B cell (primary cell): Measurements from ENCODE around the gene CDC5L. TPM values are rescaled to one million over a fixed set of nuclear protein-coding genes. Genes with fewer than 3 reads are reported as not detected.

Experiments
- ATAC-seq: fragments of 200-7000 bp; cut with Tn5 transposase; one replicate; pipeline ENCODE4 v1.10.0; 2021; ENCODE audit warnings: low read depth, mild to moderate bottlenecking, moderate number of reproducible peaks, moderate library complexity
- CTCF ChIA-PET: fragments of 350-600 bp; sonication (Branson Sonifier 250); formaldehyde crosslinking; loops from one replicate; lab custom pipeline; 2021; ENCODE audit warnings: antibody characterized with exemption, inconsistent platforms; lab: Charles Lee
- POLR2A ChIA-PET: fragments of 350-600 bp; sonication (Branson Sonifier 250); formaldehyde crosslinking; loops from one replicate; lab custom pipeline; 2021; ENCODE audit warnings: antibody characterized with exemption; lab: Charles Lee
- DNase-seq: peaks from one replicate; pipeline ENCODE4 v3.0.0; 2013
- H2AFZ ChIP-seq: 2 replicates; pipeline ENCODE4 v1.6.1; 2012; ENCODE audit warnings: mild to moderate bottlenecking, low read depth, low read length; ENCODE audit not compliant: insufficient read depth, poor library complexity, severe bottlenecking
- H3K27ac ChIP-seq, 2 donors: 1 replicate in 1 of 2; 2 replicates in 1 of 2; pipeline ENCODE4 v1.5.1; 2012 to 2013; ENCODE audit warnings: low read length in 2 of 2, mild to moderate bottlenecking in 2 of 2, moderate library complexity in 1 of 2
- H3K27me3 ChIP-seq, 4 experiments: fragments of 200-600 bp in 1 of 4; sonication (generic) in 1 of 4; replicated peaks in 1 of 4; 1 replicate in 2 of 4; 2 replicates in 2 of 4; pipeline versions ENCODE4 v1.6.1 to v1.7.0; 2013 to 2016; ENCODE audit warnings: low read length in 3 of 4, mild to moderate bottlenecking in 2 of 4, mixed read lengths in 1 of 4, moderate library complexity in 1 of 4; ENCODE audit not compliant: insufficient read depth in 4 of 4, control insufficient read depth in 3 of 4; ENCODE audit errors: control extremely low read depth in 1 of 4
- H3K36me3 ChIP-seq, 2 experiments: replicated peaks in 1 of 2; 1 replicate in 1 of 2; 2 replicates in 1 of 2; pipeline versions ENCODE4 v1.6.1 to v1.7.1; 2013; ENCODE audit warnings: low read length in 1 of 2; ENCODE audit not compliant: insufficient read depth in 2 of 2, control insufficient read depth in 1 of 2; ENCODE audit errors: control extremely low read depth in 1 of 2, extremely low read depth in 1 of 2
- H3K4me1 ChIP-seq, 2 donors: fragments of 200-600 bp in 1 of 2; sonication (generic) in 1 of 2; 1 replicate in 1 of 2; 2 replicates in 1 of 2; pipeline versions ENCODE4 v1.5.1 to v1.6.1; 2013 to 2017; ENCODE audit warnings: low read length in 2 of 2; ENCODE audit not compliant: control insufficient read depth in 2 of 2, insufficient read depth in 2 of 2
- H3K4me2 ChIP-seq: replicated peaks from 2 replicates; pipeline ENCODE3; 2012; ENCODE audit warnings: mild to moderate bottlenecking, low read depth, low read length; ENCODE audit not compliant: poor library complexity, severe bottlenecking
- H3K4me3 ChIP-seq, 5 experiments: fragments of 200-600 bp in 1 of 5; sonication (generic) in 1 of 5; 1 replicate in 3 of 5; 2 replicates in 2 of 5; pipeline versions ENCODE4 v1.5.1 to v1.7.0; 2011 to 2016; ENCODE audit warnings: low read length in 4 of 5, mild to moderate bottlenecking in 4 of 5, low read depth in 2 of 5, control low read depth in 1 of 5, moderate library complexity in 1 of 5; ENCODE audit not compliant: insufficient read depth in 1 of 5; ENCODE audit errors: control extremely low read depth in 1 of 5, extremely low read depth in 1 of 5
- H3K79me2 ChIP-seq: fragments of 200-600 bp; sonication (generic); one replicate; pipeline ENCODE4 v1.6.0; 2016; ENCODE audit warnings: low read length; ENCODE audit not compliant: control insufficient read depth, insufficient read depth
- H3K9ac ChIP-seq: fragments of 200-600 bp; sonication (generic); 2 replicates; pipeline ENCODE4 v1.6.1; 2017; ENCODE audit warnings: mild to moderate bottlenecking, low read length, moderate library complexity
- H3K9me3 ChIP-seq, 3 donors: one replicate each; pipeline versions ENCODE4 v1.6.1 to v1.7.1; 2013; ENCODE audit warnings: low read length in 2 of 3; ENCODE audit not compliant: control insufficient read depth in 2 of 3, insufficient read depth in 1 of 3; ENCODE audit errors: control extremely low read depth in 1 of 3
- H4K20me1 ChIP-seq: 2 replicates; pipeline ENCODE4 v1.6.0; 2012; ENCODE audit warnings: mild to moderate bottlenecking, low read length; ENCODE audit not compliant: insufficient read depth, control insufficient read depth, poor library complexity, severe bottlenecking
- H3K27ac Mint-ChIP-seq: one replicate; pipeline ENCODE4 v1.8.0; 2021; ENCODE audit warnings: mixed read lengths
- H3K27me3 Mint-ChIP-seq: one replicate; pipeline ENCODE4 v1.8.0; 2021; ENCODE audit warnings: mixed read lengths
- H3K4me1 Mint-ChIP-seq: one replicate; pipeline ENCODE4 v1.8.0; 2021; ENCODE audit warnings: mixed read lengths
- H3K4me3 Mint-ChIP-seq: one replicate; pipeline ENCODE4 v1.8.0; 2021; ENCODE audit warnings: mixed read lengths
- H3K9me3 Mint-ChIP-seq: one replicate; pipeline ENCODE4 v1.8.0; 2022; ENCODE audit warnings: mixed read lengths; ENCODE audit not compliant: insufficient read depth
- EZH2 ChIP-seq: IDR thresholded peaks from 2 replicates; pipeline ENCODE4 v1.6.1; 2012; ENCODE audit warnings: borderline replicate concordance, low read depth, mild to moderate bottlenecking, moderate library complexity, low read length; ENCODE audit not compliant: insufficient read depth, poor library complexity, severe bottlenecking
- WGBS: methylation state at CpG from one replicate; pipeline ENCODE4 v1.1.5; 2013; ENCODE audit warnings: missing lambda C conversion rate; ENCODE audit not compliant: insufficient coverage; 5-methylcytosine and 5-hydroxymethylcytosine counted together
- intact Hi-C: fragments of 100-400 bp; cut with micrococcal nuclease; formaldehyde crosslinking; loops from one replicate; pipeline ENCODE4 v1.10.0; 2022
- polyA plus RNA-seq: library from polyadenylated mRNA; depleted of rRNA; stranded (reverse); fragments of >200 nt; gene quantifications from 2 replicates; pipeline ENCODE4 v1.2.3, GENCODE V29; 2012
- total RNA-seq, 2 donors: library from RNA; stranded (reverse); fragments of 120-200 nt in 1 of 2; gene quantifications; 1 replicate in 1 of 2; 2 replicates in 1 of 2; pipeline versions ENCODE4 v1.2.3 to v1.2.4, GENCODE V29; 2013 to 2022
- TF ChIP-seq, protein P1 (sequence below): fragments of 200-600 bp; IDR thresholded peaks from one replicate; pipeline ENCODE4 v1.8.0; 2022; ENCODE audit warnings: antibody characterized with exemption, mild to moderate bottlenecking

CDC5L gene
- total and polyA plus RNA-seq, 2 donors (not counting 1 experiment from before 2014, with no cell fraction given): 4.1 to 22.2 TPM

DNA sequence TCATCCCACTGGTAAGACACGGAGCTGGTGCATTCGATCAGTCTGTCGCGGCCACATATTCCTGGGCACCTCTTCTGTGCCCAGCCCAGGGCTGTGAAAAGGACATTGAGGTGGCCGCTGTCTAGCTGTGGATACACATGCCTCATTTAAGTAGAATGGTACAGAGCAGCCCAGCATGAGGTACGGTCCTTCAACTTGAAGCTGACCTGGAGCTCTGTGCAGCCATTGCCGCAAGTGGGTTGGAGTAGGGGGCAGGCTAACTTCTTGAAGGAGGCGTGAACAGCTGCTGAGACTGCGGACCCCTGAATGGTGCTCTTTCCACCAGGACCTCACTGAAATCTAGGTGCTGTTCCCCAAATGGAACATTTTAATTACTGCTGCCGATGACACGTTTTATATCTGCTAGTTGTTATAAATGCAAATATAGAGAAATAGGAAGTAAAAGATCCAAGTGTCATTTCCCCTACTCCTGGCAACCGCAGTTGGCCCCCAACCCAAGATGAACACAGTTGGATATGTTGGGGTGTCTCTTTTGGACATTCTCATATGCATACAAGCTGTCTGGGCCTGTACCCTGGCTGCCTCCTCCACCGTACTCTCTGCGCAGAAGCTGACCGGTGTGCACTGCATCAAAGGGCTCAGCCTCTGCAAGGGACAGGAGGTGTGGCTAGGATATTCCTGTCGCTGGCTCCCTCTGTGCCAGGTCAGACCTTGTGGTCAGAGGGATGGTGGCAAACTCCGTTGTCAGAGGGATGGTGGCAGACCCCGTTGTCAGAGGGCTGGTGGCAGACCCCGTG, 86.1 kb downstream of the CDC5L start:
- Mint-ChIP-seq H3K27me3 (peaks cover 16% of the 10 kb centered on the region), H3K27ac (no peak overlapping the region), H3K4me1 (no peaks in the 10 kb centered on the region), H3K9me3 (no peaks in the 10 kb centered on the region), H3K4me3 (no peak overlapping the region)
- ChIA-PET CTCF (interaction anchor here (2.1 kb wide), 1 partner anchor 13 kb away, joined by 4 read pairs; no protein-coding TSS in a partner anchor), POLR2A (no interaction called here)
- Histone ChIP-seq H3K79me2 (no peaks in the 10 kb centered on the region), H3K27me3 (peaks cover 0 to 9% (median 0%) of the 10 kb centered on the region in 4 experiments), H3K4me3 (no peak overlapping the region), H3K4me2 (no peak overlapping the region), H3K36me3 (no peaks in the 10 kb centered on the region), H2AFZ (no peak overlapping the region), H3K9ac (no peak overlapping the region), H4K20me1 (no peaks in the 10 kb centered on the region), H3K27ac (no peak overlapping the region), H3K9me3 (no peaks in the 10 kb centered on the region), H3K4me1 (peaks cover 0 to 6% of the 10 kb centered on the region in 2 donors)
- 83% methylated on average over 13 of the region's 19 CpGs for WGBS
- no peak for DNase-seq
- intact Hi-C loops: no loop called here
- ATAC-seq: no peak
- TF ChIP-seq, protein P1, sequence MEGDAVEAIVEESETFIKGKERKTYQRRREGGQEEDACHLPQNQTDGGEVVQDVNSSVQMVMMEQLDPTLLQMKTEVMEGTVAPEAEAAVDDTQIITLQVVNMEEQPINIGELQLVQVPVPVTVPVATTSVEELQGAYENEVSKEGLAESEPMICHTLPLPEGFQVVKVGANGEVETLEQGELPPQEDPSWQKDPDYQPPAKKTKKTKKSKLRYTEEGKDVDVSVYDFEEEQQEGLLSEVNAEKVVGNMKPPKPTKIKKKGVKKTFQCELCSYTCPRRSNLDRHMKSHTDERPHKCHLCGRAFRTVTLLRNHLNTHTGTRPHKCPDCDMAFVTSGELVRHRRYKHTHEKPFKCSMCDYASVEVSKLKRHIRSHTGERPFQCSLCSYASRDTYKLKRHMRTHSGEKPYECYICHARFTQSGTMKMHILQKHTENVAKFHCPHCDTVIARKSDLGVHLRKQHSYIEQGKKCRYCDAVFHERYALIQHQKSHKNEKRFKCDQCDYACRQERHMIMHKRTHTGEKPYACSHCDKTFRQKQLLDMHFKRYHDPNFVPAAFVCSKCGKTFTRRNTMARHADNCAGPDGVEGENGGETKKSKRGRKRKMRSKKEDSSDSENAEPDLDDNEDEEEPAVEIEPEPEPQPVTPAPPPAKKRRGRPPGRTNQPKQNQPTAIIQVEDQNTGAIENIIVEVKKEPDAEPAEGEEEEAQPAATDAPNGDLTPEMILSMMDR: no peak
- TF ChIP-seq EZH2: no peak

DNA sequence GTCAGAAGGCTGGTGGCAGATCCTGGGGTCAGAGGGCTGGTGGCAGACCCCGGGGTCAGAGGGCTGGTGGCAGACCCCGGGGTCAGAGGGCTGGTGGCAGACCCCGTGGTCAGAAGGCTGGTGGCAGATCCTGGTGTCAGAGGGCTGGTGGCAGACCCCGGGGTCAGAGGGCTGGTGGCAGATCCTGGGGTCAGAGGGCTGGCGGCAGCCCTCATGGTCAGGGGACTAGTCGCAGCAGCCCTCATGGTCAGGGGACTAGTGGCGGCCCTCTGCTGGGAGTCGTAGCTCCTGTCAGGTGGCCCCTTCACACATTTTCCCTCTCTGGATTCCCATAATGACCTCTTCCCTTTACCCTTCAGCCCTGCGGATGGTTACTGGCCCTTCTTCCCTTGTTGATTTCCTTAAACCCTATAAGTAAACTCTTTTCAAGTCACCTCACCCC, 86.7 kb downstream of the CDC5L start:
- H3K4me3 Mint-ChIP-seq: no peak overlapping the region

More for the DNA sequence above, 86.7 kb downstream of the CDC5L start:
- no peak for TF ChIP-seq EZH2
- TF ChIP-seq, protein P1: no peak
- Histone ChIP-seq H4K20me1 (no peaks in the 10 kb centered on the region), H3K9me3 (no peaks in the 10 kb centered on the region), H3K4me1 (peaks cover 0 to 6% of the 10 kb centered on the region in 2 donors), H3K36me3 (no peaks in the 10 kb centered on the region), H3K4me2 (no peak overlapping the region), H3K4me3 (no peak overlapping the region), H3K79me2 (no peaks in the 10 kb centered on the region), H3K27ac (no peak overlapping the region), H3K27me3 (peaks cover 0 to 9% (median 0%) of the 10 kb centered on the region in 4 experiments), H2AFZ (no peak overlapping the region), H3K9ac (no peak overlapping the region)
- DNase-seq: no peak
- WGBS: 76% methylated on average over 7 of the region's 9 CpGs
- Mint-ChIP-seq H3K27me3 (peaks cover 11% of the 10 kb centered on the region), H3K27ac (no peak overlapping the region), H3K4me1 (no peaks in the 10 kb centered on the region), H3K9me3 (no peaks in the 10 kb centered on the region)
- intact Hi-C loops: no loop called here
- ChIA-PET CTCF (interaction anchor here (1.8 kb wide), 1 partner anchor 182 kb away, joined by 10 read pairs; no protein-coding TSS in a partner anchor), POLR2A (no interaction called here)
- ATAC-seq: no peak
